Measurements from ENCODE around the gene MRPS6. TPM values are rescaled to one million over a fixed set of nuclear protein-coding genes. Genes with fewer than 3 reads are reported as not detected.

Gene MRPS6
- total and polyA plus RNA-seq, 3 experiments from 2014 or later = 134 to 163 (median 136) TPM

DNA sequence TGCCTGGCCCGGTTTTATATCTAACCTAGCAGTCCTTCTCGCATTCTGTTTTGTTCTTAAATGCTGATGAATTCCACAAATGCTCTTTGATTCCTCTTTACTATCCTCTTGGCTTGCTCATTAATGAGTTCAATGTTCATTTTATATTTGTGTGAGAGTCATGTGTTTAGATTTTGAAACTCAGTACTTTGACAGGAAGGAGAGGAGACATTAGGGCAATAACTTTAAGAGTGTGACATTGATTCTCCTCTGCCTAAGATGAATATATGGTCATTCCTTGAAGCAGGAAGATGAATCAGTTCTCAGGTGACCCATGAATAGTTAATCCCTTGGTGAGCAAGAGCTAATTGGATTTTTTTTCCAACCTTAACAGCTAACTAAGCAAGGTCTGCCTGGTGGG is 84.1 kb downstream of the MRPS6 start:
- Mint-ChIP-seq H3K4me1 (peaks cover 1 to 4% (median 4%) of the 10 kb centered on the region in 3 donors), H3K36me3 (peaks cover 2 to 38% (median 6%) of the 10 kb centered on the region in 3 donors), H3K9me3 (peaks cover 0 to 27% (median 22%) of the 10 kb centered on the region in 5 donors), H3K27me3 (no peaks in the 10 kb centered on the region), H3K4me3 (no peak overlapping the region), H3K27ac (peak overlapping the region in 1 of 8 donors; percentile 9)
- POLR2A ChIA-PET = no interaction called here
- CTCF ChIA-PET = no interaction called here
- DNase-seq = no peak
- Histone ChIP-seq H3K36me3 (ENCODE audit: insufficient read depth, low read length) (no peaks in the 10 kb centered on the region), H3K9me3 (ENCODE audit: low read length) (no peaks in the 10 kb centered on the region), H3K27me3 (ENCODE audit: insufficient read depth, low read length, poor library complexity, severe bottlenecking) (no peaks in the 10 kb centered on the region), H3K27ac (ENCODE audit: low read depth, low read length) (no peak overlapping the region), H3K4me3 (ENCODE audit: low read length) (no peak overlapping the region), H3K4me1 (ENCODE audit: insufficient read depth, low read length) (no peaks in the 10 kb centered on the region)

DNA sequence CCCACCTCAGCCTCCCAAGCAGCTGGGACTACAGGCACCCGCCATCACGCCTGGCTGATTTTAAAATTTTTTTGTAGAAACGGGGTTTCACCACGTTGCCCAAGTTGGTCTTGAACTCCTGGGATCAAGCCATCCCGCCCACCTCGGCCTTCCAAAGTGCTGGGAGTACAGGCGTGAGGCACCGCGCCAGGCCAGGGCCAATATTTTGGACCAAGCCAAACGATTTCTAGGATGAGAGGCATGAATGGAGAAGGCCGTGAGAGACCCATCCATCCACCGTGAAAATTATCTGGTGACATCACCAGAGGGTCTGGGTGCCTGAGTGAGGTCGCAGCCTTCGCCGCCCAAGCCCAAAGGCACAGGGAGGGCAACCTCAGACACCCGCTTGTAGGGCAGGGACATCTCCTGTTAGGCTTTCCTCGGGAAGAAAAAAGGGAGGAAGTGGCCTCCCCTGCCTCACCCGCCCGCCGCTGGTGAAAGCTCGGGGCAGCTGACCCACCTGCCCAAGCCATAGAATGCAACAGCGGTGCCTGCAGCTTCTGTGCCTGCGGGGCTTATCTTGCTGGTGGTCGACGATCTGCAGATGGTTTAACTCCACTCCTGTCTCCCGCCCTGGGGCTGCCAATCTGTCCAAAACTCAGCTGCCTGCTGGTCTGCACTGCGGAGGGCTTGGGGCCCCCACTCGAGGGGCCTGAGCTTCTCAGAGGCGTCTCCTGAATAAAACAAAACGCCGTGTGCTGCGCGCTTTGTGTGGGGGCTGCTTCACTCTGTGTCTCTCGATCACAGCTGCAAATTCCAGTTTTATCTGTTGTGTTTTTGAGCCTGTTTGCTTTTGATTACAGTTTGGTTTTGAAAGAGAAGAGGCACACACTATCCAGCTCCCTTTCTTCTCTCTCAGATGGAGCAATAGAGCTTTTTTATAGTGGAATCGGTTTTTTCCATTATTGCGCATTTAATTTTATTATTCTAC is 85.8 kb downstream of the MRPS6 start:
- H3K36me3 Mint-ChIP-seq = peaks cover 4 to 37% (median 6%) of the 10 kb centered on the region in 3 donors
- peaks cover 0 to 4% (median 0%) of the 10 kb centered on the region in 3 donors for H3K4me1 Mint-ChIP-seq
- no peak overlapping the region for H3K4me3 ChIP-seq (ENCODE audit: low read length)
- H3K27ac Mint-ChIP-seq = no peak overlapping the region
- no peaks in the 10 kb centered on the region for H3K27me3 ChIP-seq (ENCODE audit: insufficient read depth, low read length, poor library complexity, severe bottlenecking)
- H3K9me3 ChIP-seq (ENCODE audit: low read length) = no peaks in the 10 kb centered on the region
- H3K4me1 ChIP-seq (ENCODE audit: insufficient read depth, low read length) = no peaks in the 10 kb centered on the region
- POLR2A ChIA-PET = no interaction called here
- no peak for DNase-seq
- peaks cover 6 to 43% (median 32%) of the 10 kb centered on the region in 5 donors for H3K9me3 Mint-ChIP-seq
- no peak overlapping the region for H3K27ac ChIP-seq (ENCODE audit: low read depth, low read length)
- H3K27me3 Mint-ChIP-seq = no peaks in the 10 kb centered on the region
- CTCF ChIA-PET = interaction anchor here (0.9 kb wide), 1 partner anchor 37 kb away, joined by 3 read pairs; no protein-coding TSS in a partner anchor
- no peaks in the 10 kb centered on the region for H3K36me3 ChIP-seq (ENCODE audit: insufficient read depth, low read length)
- H3K4me3 Mint-ChIP-seq = no peak overlapping the region

DNA sequence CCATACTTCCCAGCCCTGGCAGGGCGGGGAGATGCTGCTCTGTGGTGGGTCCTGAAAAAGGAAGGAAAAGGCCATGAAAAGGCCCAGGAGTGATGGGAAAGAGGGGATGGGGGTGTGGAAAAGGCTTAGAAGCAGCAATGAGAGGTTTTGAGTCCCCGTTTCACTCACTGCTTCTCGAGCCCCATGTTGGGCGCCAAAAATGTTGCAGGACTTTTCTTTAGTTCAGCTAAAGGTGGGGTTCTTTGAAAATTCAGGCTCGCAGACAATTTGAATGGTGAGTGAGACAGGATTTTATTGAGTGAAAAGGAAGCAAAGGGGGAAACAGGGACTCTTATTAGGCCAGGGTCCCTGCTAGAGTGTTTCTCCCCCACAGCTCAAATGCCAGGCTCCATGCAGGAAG is 93.1 kb downstream of the MRPS6 start:
- H3K36me3 Mint-ChIP-seq = peaks cover 7 to 74% (median 44%) of the 10 kb centered on the region in 3 donors
- Histone ChIP-seq H3K9me3 (ENCODE audit: low read length) (peaks cover 31% of the 10 kb centered on the region), H3K27ac (ENCODE audit: low read depth, low read length) (no peak overlapping the region)

DNA sequence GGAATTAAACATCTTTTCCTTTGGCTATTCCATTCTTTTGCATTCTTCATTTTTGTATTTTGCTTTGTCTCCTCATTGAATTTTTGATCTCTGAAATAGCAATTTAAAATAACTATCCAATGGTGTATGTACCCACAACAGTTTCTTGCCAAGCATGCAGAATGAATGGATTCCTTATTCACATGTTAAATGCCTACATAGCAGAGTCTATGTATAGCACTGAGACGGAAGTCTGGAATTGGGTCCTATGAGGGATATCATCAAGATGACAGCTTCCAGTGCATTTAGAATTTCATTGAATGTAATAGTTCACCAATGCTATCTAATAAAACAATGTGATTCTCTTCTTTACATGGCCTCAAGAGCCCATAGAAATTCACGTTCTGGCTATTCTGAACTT is 97.5 kb downstream of the MRPS6 start:
- Histone ChIP-seq H3K27me3 (ENCODE audit: insufficient read depth, low read length, poor library complexity, severe bottlenecking) (no peaks in the 10 kb centered on the region), H3K4me3 (ENCODE audit: low read length) (no peak overlapping the region), H3K9me3 (ENCODE audit: low read length) (peaks cover 22% of the 10 kb centered on the region), H3K4me1 (ENCODE audit: insufficient read depth, low read length) (no peaks in the 10 kb centered on the region), H3K36me3 (ENCODE audit: insufficient read depth, low read length) (no peaks in the 10 kb centered on the region), H3K27ac (ENCODE audit: low read depth, low read length) (no peak overlapping the region)
- Mint-ChIP-seq H3K27me3 (no peaks in the 10 kb centered on the region), H3K27ac (no peak overlapping the region), H3K4me3 (no peak overlapping the region), H3K9me3 (peaks cover 60 to 92% (median 85%) of the 10 kb centered on the region in 5 donors), H3K36me3 (peaks cover 7 to 78% (median 37%) of the 10 kb centered on the region in 3 donors), H3K4me1 (no peaks in the 10 kb centered on the region)
- POLR2A ChIA-PET = no interaction called here
- CTCF ChIA-PET = no interaction called here
- DNase-seq = no peak

More for the DNA sequence above, 93.1 kb downstream of the MRPS6 start:
- Mint-ChIP-seq H3K27me3 (no peaks in the 10 kb centered on the region), H3K4me1 (no peaks in the 10 kb centered on the region), H3K4me3 (no peak overlapping the region), H3K27ac (no peak overlapping the region), H3K9me3 (peaks cover 47 to 94% (median 85%) of the 10 kb centered on the region in 5 donors)
- no peaks in the 10 kb centered on the region for H3K4me1 ChIP-seq (ENCODE audit: insufficient read depth, low read length)
- DNase-seq = no peak
- H3K27me3 ChIP-seq (ENCODE audit: insufficient read depth, low read length, poor library complexity, severe bottlenecking) = no peaks in the 10 kb centered on the region
- H3K4me3 ChIP-seq (ENCODE audit: low read length) = no peak overlapping the region
- ChIA-PET CTCF (no interaction called here), POLR2A (no interaction called here)
- H3K36me3 ChIP-seq (ENCODE audit: insufficient read depth, low read length) = no peaks in the 10 kb centered on the region

DNA sequence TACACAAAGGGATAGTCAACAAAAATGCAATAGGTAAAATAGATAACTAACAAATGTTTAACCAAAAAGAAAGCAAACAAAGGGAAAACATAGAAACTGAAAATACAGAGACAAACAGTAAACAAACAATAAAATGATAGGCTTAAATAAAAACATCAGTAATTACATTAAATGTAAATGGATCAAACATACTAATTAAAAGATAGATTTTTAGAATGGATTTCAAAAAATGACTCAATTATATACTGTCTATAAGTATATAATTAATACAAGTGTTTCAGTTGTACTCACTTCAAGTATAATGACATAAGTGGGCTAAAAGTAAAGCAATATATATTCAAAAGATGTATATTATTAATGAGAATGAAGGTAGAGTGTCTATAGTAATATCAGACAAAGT is 101.1 kb downstream of the MRPS6 start:
- ChIA-PET POLR2A (no interaction called here), CTCF (no interaction called here)
- H3K27me3 Mint-ChIP-seq = no peaks in the 10 kb centered on the region
- H3K4me1 Mint-ChIP-seq = no peaks in the 10 kb centered on the region
- DNase-seq = no peak
- peaks cover 41 to 72% (median 62%) of the 10 kb centered on the region in 5 donors for H3K9me3 Mint-ChIP-seq
- peaks cover 3 to 81% (median 13%) of the 10 kb centered on the region in 3 donors for H3K36me3 Mint-ChIP-seq
- no peak overlapping the region for H3K27ac ChIP-seq (ENCODE audit: low read depth, low read length)
- no peak overlapping the region for H3K27ac Mint-ChIP-seq
- H3K9me3 ChIP-seq (ENCODE audit: low read length) = no peaks in the 10 kb centered on the region
- H3K36me3 ChIP-seq (ENCODE audit: insufficient read depth, low read length) = no peaks in the 10 kb centered on the region
- H3K4me1 ChIP-seq (ENCODE audit: insufficient read depth, low read length) = no peaks in the 10 kb centered on the region
- no peak overlapping the region for H3K4me3 ChIP-seq (ENCODE audit: low read length)
- H3K4me3 Mint-ChIP-seq = no peak overlapping the region
- H3K27me3 ChIP-seq (ENCODE audit: insufficient read depth, low read length, poor library complexity, severe bottlenecking) = no peaks in the 10 kb centered on the region

DNA sequence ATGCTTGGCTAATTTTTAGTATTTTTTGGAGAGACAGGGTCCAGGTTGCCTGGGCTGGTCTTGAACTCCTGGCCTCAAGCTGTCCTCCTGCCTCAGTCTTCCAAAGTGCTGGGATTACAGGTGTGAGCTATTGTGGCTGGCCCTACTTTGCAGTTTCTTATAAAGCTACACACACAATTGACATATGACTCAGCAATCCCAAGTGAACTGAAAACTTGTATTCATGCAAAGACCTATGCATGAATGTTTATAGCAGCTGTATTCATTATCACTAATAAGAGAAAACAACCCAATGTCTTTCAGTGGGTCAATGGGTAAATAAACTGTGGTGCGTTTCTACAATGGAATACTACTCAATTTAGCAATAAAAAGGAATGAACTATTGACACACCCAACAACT is 103.1 kb downstream of the MRPS6 start:
- Mint-ChIP-seq H3K36me3 (peaks cover 3 to 65% (median 7%) of the 10 kb centered on the region in 3 donors), H3K4me3 (no peak overlapping the region), H3K9me3 (peaks cover 31 to 54% (median 43%) of the 10 kb centered on the region in 5 donors), H3K4me1 (no peaks in the 10 kb centered on the region), H3K27me3 (no peaks in the 10 kb centered on the region), H3K27ac (no peak overlapping the region)
- Histone ChIP-seq H3K9me3 (ENCODE audit: low read length) (no peaks in the 10 kb centered on the region), H3K36me3 (ENCODE audit: insufficient read depth, low read length) (no peaks in the 10 kb centered on the region), H3K4me3 (ENCODE audit: low read length) (no peak overlapping the region), H3K27me3 (ENCODE audit: insufficient read depth, low read length, poor library complexity, severe bottlenecking) (no peaks in the 10 kb centered on the region), H3K4me1 (ENCODE audit: insufficient read depth, low read length) (no peaks in the 10 kb centered on the region), H3K27ac (ENCODE audit: low read depth, low read length) (no peak overlapping the region)
- no peak for DNase-seq
- ChIA-PET CTCF (interaction anchor here (1.0 kb wide), 1 partner anchor 252 kb away, joined by 3 read pairs; no protein-coding TSS in a partner anchor), POLR2A (interaction anchor here (0.6 kb wide), 1 partner anchor 59 kb away, joined by 3 read pairs; no protein-coding TSS in a partner anchor)

DNA sequence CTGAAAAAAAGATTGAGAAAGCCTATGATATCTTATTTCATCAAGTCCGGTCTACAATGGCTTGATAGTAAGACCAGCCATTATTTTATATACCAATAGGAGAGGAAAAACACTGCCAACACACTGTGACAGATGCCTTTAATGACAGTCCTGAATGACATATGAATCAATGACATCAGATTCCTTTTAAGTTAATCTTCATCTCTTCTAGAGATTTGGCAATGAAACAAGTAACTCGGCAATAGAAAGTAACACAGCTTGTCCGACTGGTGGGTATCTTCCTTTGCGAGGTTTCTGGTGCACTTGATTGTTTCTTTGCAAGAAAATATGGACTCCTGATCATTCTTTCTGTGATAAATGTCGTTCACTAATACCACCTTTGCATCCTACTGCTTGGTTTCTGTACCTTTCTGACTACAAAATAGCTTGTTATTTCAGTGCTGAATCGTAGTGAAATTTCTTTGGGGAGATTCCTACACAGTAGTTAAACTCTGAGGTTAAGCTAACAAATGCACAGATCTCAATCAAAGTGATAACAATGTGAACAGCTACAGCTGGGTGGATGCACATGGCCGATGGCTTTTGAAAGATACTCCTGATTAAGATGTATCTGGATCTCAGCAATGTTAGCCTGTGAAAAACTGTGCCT is 104.7 kb downstream of the MRPS6 start:
- DNase-seq = no peak
- Histone ChIP-seq H3K4me1 (ENCODE audit: insufficient read depth, low read length) (no peaks in the 10 kb centered on the region), H3K9me3 (ENCODE audit: low read length) (no peaks in the 10 kb centered on the region), H3K27me3 (ENCODE audit: insufficient read depth, low read length, poor library complexity, severe bottlenecking) (no peaks in the 10 kb centered on the region), H3K4me3 (ENCODE audit: low read length) (no peak overlapping the region), H3K36me3 (ENCODE audit: insufficient read depth, low read length) (no peaks in the 10 kb centered on the region), H3K27ac (ENCODE audit: low read depth, low read length) (no peak overlapping the region)
- peaks cover 2 to 58% (median 2%) of the 10 kb centered on the region in 3 donors for H3K36me3 Mint-ChIP-seq
- peaks cover 20 to 38% (median 28%) of the 10 kb centered on the region in 5 donors for H3K9me3 Mint-ChIP-seq
- CTCF ChIA-PET = no interaction called here
- no peaks in the 10 kb centered on the region for H3K4me1 Mint-ChIP-seq
- H3K4me3 Mint-ChIP-seq = no peak overlapping the region
- POLR2A ChIA-PET = no interaction called here
- peaks cover 0 to 2% of the 10 kb centered on the region in 2 donors for H3K27me3 Mint-ChIP-seq
- no peak overlapping the region for H3K27ac Mint-ChIP-seq

All from CD8-positive, alpha-beta memory T cell (primary cell).